ENCODE measurements around the gene CXCR5.

The CXCR5 gene

DNA sequence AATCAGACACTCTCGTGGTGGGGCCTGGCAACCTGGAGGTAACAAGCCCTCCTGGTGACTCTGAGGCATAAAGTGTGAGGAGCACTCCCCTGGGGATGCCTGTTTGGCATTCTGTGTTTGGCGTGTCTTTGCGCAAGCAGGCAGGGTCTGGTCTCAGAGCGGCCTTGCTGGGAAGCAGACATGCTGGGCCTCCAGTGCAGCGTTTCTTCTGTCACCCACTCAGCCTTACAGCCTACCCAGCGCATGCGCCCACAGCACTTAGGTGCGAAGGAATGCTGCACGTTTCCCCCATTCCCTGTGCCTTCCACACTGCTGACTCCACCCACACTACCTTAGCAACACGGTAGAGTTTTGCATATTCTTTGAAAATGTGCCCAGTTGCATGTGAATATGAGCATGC, 7.4 kb upstream of the CXCR5 start:
- Histone ChIP-seq H3K4me3 (ENCODE audit: insufficient read depth in 1 of 2, low read depth in 1 of 2, low read length in 2 of 2) (no peak overlapping the region), H2BK15ac (ENCODE audit: low read depth, poor library complexity, severe bottlenecking) (no peak overlapping the region), H3K23ac (ENCODE audit: low read length in 2 of 2) (no peak overlapping the region), H3K18ac (ENCODE audit: low read depth in 1 of 2, low read length in 2 of 2) (no peak overlapping the region), H3K14ac (ENCODE audit: low read length in 2 of 2) (no peak overlapping the region), H3K27ac (ENCODE audit: low read length, poor library complexity, severe bottlenecking) (no peak overlapping the region), H3K4me1 (ENCODE audit: control insufficient read depth, insufficient read depth, low read depth, low read length) (peaks cover 3% of the 10 kb centered on the region), H3K9ac (ENCODE audit: low read length) (no peak overlapping the region), H2BK12ac (ENCODE audit: low read length in 2 of 2) (no peak overlapping the region), H3K4ac (ENCODE audit: low read depth in 1 of 2, low read length in 2 of 2) (no peak overlapping the region), H2AFZ (ENCODE audit: low read depth, low read length) (no peak overlapping the region), H3K27me3 (ENCODE audit: control insufficient read depth in 1 of 2, insufficient read depth in 1 of 2, low read length in 2 of 2) (peaks cover 0 to 5% of the 10 kb centered on the region in 2 experiments), H3K4me2 (ENCODE audit: low read length, poor library complexity, severe bottlenecking) (no peak overlapping the region), H4K91ac (ENCODE audit: low read length) (no peak overlapping the region), H3K36me3 (ENCODE audit: control insufficient read depth in 1 of 2, insufficient read depth in 2 of 2, low read depth in 1 of 2, low read length in 2 of 2) (no peaks in the 10 kb centered on the region), H2BK5ac (ENCODE audit: low read depth, low read length, poor library complexity, severe bottlenecking) (no peak overlapping the region), H2AK5ac (ENCODE audit: low read length, severe bottlenecking) (no peak overlapping the region), H4K8ac (ENCODE audit: low read length) (no peak overlapping the region), H3K79me1 (replicated peaks; ENCODE audit: low read length, poor library complexity, severe bottlenecking) (no peaks in the 10 kb centered on the region), H3K9me3 (ENCODE audit: control insufficient read depth, low read length) (no peaks in the 10 kb centered on the region), H2BK120ac (ENCODE audit: low read depth, low read length) (no peak overlapping the region)
- 85% methylated on average over 10 of the region's 10 CpGs for WGBS
- DNase-seq = no peak

GRCh38 chr11:118877487-118878162, 6.1 kb upstream of the CXCR5 start:
- no peak overlapping the region for H3K4me2 ChIP-seq (ENCODE audit: low read length, poor library complexity, severe bottlenecking)
- H2AK5ac ChIP-seq (ENCODE audit: low read length, severe bottlenecking) = no peak overlapping the region
- no peak overlapping the region for H3K4ac ChIP-seq (ENCODE audit: low read depth in 1 of 2, low read length in 2 of 2)
- H3K4me3 ChIP-seq (ENCODE audit: insufficient read depth in 1 of 2, low read depth in 1 of 2, low read length in 2 of 2) = no peak overlapping the region
- no peak overlapping the region for H2BK120ac ChIP-seq (ENCODE audit: low read depth, low read length)
- no peak overlapping the region for H4K8ac ChIP-seq (ENCODE audit: low read length)
- no peak overlapping the region for H3K27ac ChIP-seq (ENCODE audit: low read length, poor library complexity, severe bottlenecking)
- no peaks in the 10 kb centered on the region for H3K79me1 ChIP-seq (replicated peaks; ENCODE audit: low read length, poor library complexity, severe bottlenecking)
- H3K9me3 ChIP-seq (ENCODE audit: control insufficient read depth, low read length) = no peaks in the 10 kb centered on the region
- H4K91ac ChIP-seq (ENCODE audit: low read length) = no peak overlapping the region
- H3K4me1 ChIP-seq (ENCODE audit: control insufficient read depth, insufficient read depth, low read depth, low read length) = peaks cover 3% of the 10 kb centered on the region
- no peaks in the 10 kb centered on the region for H3K36me3 ChIP-seq (ENCODE audit: control insufficient read depth in 1 of 2, insufficient read depth in 2 of 2, low read depth in 1 of 2, low read length in 2 of 2)
- peaks cover 0 to 5% of the 10 kb centered on the region in 2 experiments for H3K27me3 ChIP-seq (ENCODE audit: control insufficient read depth in 1 of 2, insufficient read depth in 1 of 2, low read length in 2 of 2)
- H3K23ac ChIP-seq (ENCODE audit: low read length in 2 of 2) = no peak overlapping the region
- no peak overlapping the region for H3K9ac ChIP-seq (ENCODE audit: low read length)
- H3K14ac ChIP-seq (ENCODE audit: low read length in 2 of 2) = no peak overlapping the region
- no peak overlapping the region for H2BK5ac ChIP-seq (ENCODE audit: low read depth, low read length, poor library complexity, severe bottlenecking)
- no peak for DNase-seq
- H2BK12ac ChIP-seq (ENCODE audit: low read length in 2 of 2) = no peak overlapping the region
- no peak overlapping the region for H2AFZ ChIP-seq (ENCODE audit: low read depth, low read length)
- no peak overlapping the region for H2BK15ac ChIP-seq (ENCODE audit: low read depth, poor library complexity, severe bottlenecking)
- 93% methylated on average over 9 of the region's 11 CpGs for WGBS
- no peak overlapping the region for H3K18ac ChIP-seq (ENCODE audit: low read depth in 1 of 2, low read length in 2 of 2)

DNA sequence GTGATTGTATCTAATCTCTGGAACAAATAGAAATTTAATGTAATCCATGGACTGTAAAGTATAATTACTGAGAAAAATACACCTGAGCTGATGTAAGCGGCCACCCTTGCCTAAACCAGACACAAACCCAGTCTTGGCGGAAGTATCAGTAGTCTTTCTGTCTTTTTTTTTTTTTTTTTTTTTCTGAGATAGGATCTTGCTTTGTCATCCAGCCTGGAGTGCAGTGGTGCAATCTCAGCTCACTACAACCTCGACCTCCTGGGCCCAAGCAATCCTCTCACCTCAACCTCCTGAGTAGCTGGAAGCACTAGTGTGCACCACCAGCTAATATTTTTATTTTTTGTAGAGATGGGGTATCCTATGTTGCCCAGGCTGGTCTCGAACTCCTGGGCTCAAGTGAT, 5.5 kb upstream of the CXCR5 start:
- peaks cover 0 to 5% of the 10 kb centered on the region in 2 experiments for H3K27me3 ChIP-seq (ENCODE audit: control insufficient read depth in 1 of 2, insufficient read depth in 1 of 2, low read length in 2 of 2)
- DNase-seq = no peak
- no peaks in the 10 kb centered on the region for H3K79me1 ChIP-seq (replicated peaks; ENCODE audit: low read length, poor library complexity, severe bottlenecking)
- H3K4me1 ChIP-seq (ENCODE audit: control insufficient read depth, insufficient read depth, low read depth, low read length) = peaks cover 3% of the 10 kb centered on the region
- no peak overlapping the region for H3K14ac ChIP-seq (ENCODE audit: low read length in 2 of 2)
- H3K4me3 ChIP-seq (ENCODE audit: insufficient read depth in 1 of 2, low read depth in 1 of 2, low read length in 2 of 2) = no peak overlapping the region
- H2AFZ ChIP-seq (ENCODE audit: low read depth, low read length) = no peak overlapping the region
- no peaks in the 10 kb centered on the region for H3K36me3 ChIP-seq (ENCODE audit: control insufficient read depth in 1 of 2, insufficient read depth in 2 of 2, low read depth in 1 of 2, low read length in 2 of 2)
- H3K27ac ChIP-seq (ENCODE audit: low read length, poor library complexity, severe bottlenecking) = no peak overlapping the region
- no peaks in the 10 kb centered on the region for H3K9me3 ChIP-seq (ENCODE audit: control insufficient read depth, low read length)
- H2BK12ac ChIP-seq (ENCODE audit: low read length in 2 of 2) = no peak overlapping the region
- 60% methylated on average over 1 of the region's 4 CpGs for WGBS
- no peak overlapping the region for H2AK5ac ChIP-seq (ENCODE audit: low read length, severe bottlenecking)
- H3K4ac ChIP-seq (ENCODE audit: low read depth in 1 of 2, low read length in 2 of 2) = no peak overlapping the region
- H4K91ac ChIP-seq (ENCODE audit: low read length) = no peak overlapping the region
- H3K4me2 ChIP-seq (ENCODE audit: low read length, poor library complexity, severe bottlenecking) = no peak overlapping the region
- H3K23ac ChIP-seq (ENCODE audit: low read length in 2 of 2) = no peak overlapping the region
- no peak overlapping the region for H2BK120ac ChIP-seq (ENCODE audit: low read depth, low read length)
- no peak overlapping the region for H2BK5ac ChIP-seq (ENCODE audit: low read depth, low read length, poor library complexity, severe bottlenecking)
- H3K18ac ChIP-seq (ENCODE audit: low read depth in 1 of 2, low read length in 2 of 2) = no peak overlapping the region
- no peak overlapping the region for H3K9ac ChIP-seq (ENCODE audit: low read length)
- no peak overlapping the region for H4K8ac ChIP-seq (ENCODE audit: low read length)
- no peak overlapping the region for H2BK15ac ChIP-seq (ENCODE audit: low read depth, poor library complexity, severe bottlenecking)

DNA sequence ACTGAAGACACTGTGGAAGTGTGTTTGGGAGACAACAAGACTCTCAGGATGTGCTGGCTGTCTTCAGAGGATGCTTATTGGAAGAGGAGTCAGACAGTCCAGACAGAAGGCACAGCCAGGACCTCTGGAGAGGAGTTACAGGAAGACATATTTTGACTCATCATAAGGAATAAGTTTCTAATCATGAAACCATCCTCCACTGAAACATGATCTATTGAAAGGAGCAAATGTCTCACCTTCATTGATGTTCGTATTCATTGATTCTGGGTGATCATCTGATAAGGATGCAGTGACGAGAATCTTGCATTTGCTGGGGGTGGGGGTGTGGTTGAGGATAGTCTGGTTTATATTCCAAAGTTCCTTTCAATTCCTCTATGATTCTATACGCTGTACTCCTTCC, 2.5 kb upstream of the CXCR5 start:
- H3K27me3 ChIP-seq (ENCODE audit: control insufficient read depth in 1 of 2, insufficient read depth in 1 of 2, low read length in 2 of 2) = peaks cover 0 to 5% of the 10 kb centered on the region in 2 experiments
- no peak overlapping the region for H2BK5ac ChIP-seq (ENCODE audit: low read depth, low read length, poor library complexity, severe bottlenecking)
- no peak for DNase-seq
- no peaks in the 10 kb centered on the region for H3K79me1 ChIP-seq (replicated peaks; ENCODE audit: low read length, poor library complexity, severe bottlenecking)
- H4K8ac ChIP-seq (ENCODE audit: low read length) = no peak overlapping the region
- H3K36me3 ChIP-seq (ENCODE audit: control insufficient read depth in 1 of 2, insufficient read depth in 2 of 2, low read depth in 1 of 2, low read length in 2 of 2) = no peaks in the 10 kb centered on the region
- H2AFZ ChIP-seq (ENCODE audit: low read depth, low read length) = no peak overlapping the region
- no peak overlapping the region for H3K9ac ChIP-seq (ENCODE audit: low read length)
- H3K4me2 ChIP-seq (ENCODE audit: low read length, poor library complexity, severe bottlenecking) = no peak overlapping the region
- H3K18ac ChIP-seq (ENCODE audit: low read depth in 1 of 2, low read length in 2 of 2) = no peak overlapping the region
- no peak overlapping the region for H2BK120ac ChIP-seq (ENCODE audit: low read depth, low read length)
- no peak overlapping the region for H3K14ac ChIP-seq (ENCODE audit: low read length in 2 of 2)
- 84% methylated on average over 3 of the region's 3 CpGs for WGBS
- no peak overlapping the region for H2BK15ac ChIP-seq (ENCODE audit: low read depth, poor library complexity, severe bottlenecking)
- no peak overlapping the region for H3K27ac ChIP-seq (ENCODE audit: low read length, poor library complexity, severe bottlenecking)
- H2AK5ac ChIP-seq (ENCODE audit: low read length, severe bottlenecking) = no peak overlapping the region
- H4K91ac ChIP-seq (ENCODE audit: low read length) = no peak overlapping the region
- H3K4ac ChIP-seq (ENCODE audit: low read depth in 1 of 2, low read length in 2 of 2) = no peak overlapping the region
- H3K4me3 ChIP-seq (ENCODE audit: insufficient read depth in 1 of 2, low read depth in 1 of 2, low read length in 2 of 2) = no peak overlapping the region
- H3K23ac ChIP-seq (ENCODE audit: low read length in 2 of 2) = no peak overlapping the region
- H3K4me1 ChIP-seq (ENCODE audit: control insufficient read depth, insufficient read depth, low read depth, low read length) = peaks cover 6% of the 10 kb centered on the region
- H3K9me3 ChIP-seq (ENCODE audit: control insufficient read depth, low read length) = no peaks in the 10 kb centered on the region
- H2BK12ac ChIP-seq (ENCODE audit: low read length in 2 of 2) = no peak overlapping the region

Data from mesenchymal stem cell (in vitro differentiated cells and primary cell).